Gastroesophageal sphincter (tissue), 3 donors: ENCODE measurements around the gene NFATC2.

Experiments
- CTCF ChIP-seq, 4 experiments: fragments of 200-600 bp in 2 of 4; fragments of 450-650 bp in 2 of 4; sonication (generic) in 1 of 4; IDR thresholded peaks; one replicate each; pipeline ENCODE4 v1.5.1; 2017 to 2019; ENCODE audit warnings: antibody characterized with exemption in 4 of 4, mild to moderate bottlenecking in 2 of 4, moderate library complexity in 2 of 4
- EP300 ChIP-seq: sonication (generic); formaldehyde crosslinking; IDR thresholded peaks from one replicate; pipeline ENCODE4 v1.6.1; 2017; ENCODE audit warnings: antibody characterized with exemption, mild to moderate bottlenecking
- POLR2A ChIP-seq, 2 donors: fragments of 450-650 bp; IDR thresholded peaks; one replicate each; pipeline ENCODE4 v1.6.1; 2017; ENCODE audit warnings: antibody characterized with exemption in 2 of 2, mild to moderate bottlenecking in 2 of 2, moderate library complexity in 1 of 2
- POLR2AphosphoS5 ChIP-seq: sonication (generic); formaldehyde crosslinking; IDR thresholded peaks from one replicate; pipeline ENCODE4 v1.6.1; 2017; ENCODE audit warnings: antibody characterized with exemption

- TF ChIP-seq CTCF (IDR thresholded peaks at IDR 0.05) (no peak), POLR2AphosphoS5 (no peak), POLR2A (IDR thresholded peaks at IDR 0.05) (no peak), EP300 (no peak)
Measured at GRCh38 chr20:51409192-51409880, 133.2 kb downstream of the NFATC2 start.
